OCI-LY1 (cell line): Measurements from ENCODE around the gene ZNF90.

Experiments
- H2AFZ ChIP-seq: fragments of 200-600 bp; sonication (generic), shearing (Covaris generic); 2 replicates; pipeline ENCODE4 v1.6.0; 2014; ENCODE audit warnings: antibody characterized with exemption, mild to moderate bottlenecking, low read length
- H3F3A ChIP-seq: fragments of 200-600 bp; sonication (generic), shearing (Covaris generic); 2 replicates; pipeline ENCODE4 v1.6.0; 2014; ENCODE audit warnings: mild to moderate bottlenecking, antibody characterized with exemption, low read length, moderate library complexity; ENCODE audit not compliant: insufficient read depth
- H3K27ac ChIP-seq: fragments of 200-600 bp; sonication (generic); 2 replicates; pipeline ENCODE4 v1.5.1; 2014; ENCODE audit warnings: low read length, mixed run types, mild to moderate bottlenecking, low read depth; ENCODE audit not compliant: poor library complexity, severe bottlenecking
- H3K27me3 ChIP-seq: fragments of 200-600 bp; sonication (generic); 2 replicates; pipeline ENCODE4 v1.6.0; 2014; ENCODE audit warnings: antibody characterized with exemption, mild to moderate bottlenecking, low read length, moderate library complexity; ENCODE audit not compliant: insufficient read depth
- H3K36me3 ChIP-seq: fragments of 200-600 bp; sonication (generic); 2 replicates; pipeline ENCODE4 v1.6.1; 2014; ENCODE audit warnings: mild to moderate bottlenecking, antibody characterized with exemption, low read length, moderate library complexity, mixed read lengths; ENCODE audit not compliant: insufficient read depth
- H3K4me1 ChIP-seq: fragments of 200-600 bp; sonication (generic); 2 replicates; pipeline ENCODE4 v1.5.1; 2014; ENCODE audit warnings: mild to moderate bottlenecking, low read length, moderate library complexity; ENCODE audit not compliant: insufficient read depth, severe bottlenecking
- H3K4me2 ChIP-seq: fragments of 200-600 bp; sonication (generic), shearing (Covaris generic); 2 replicates; pipeline ENCODE4 v1.6.1; 2014; ENCODE audit warnings: low read length
- H3K4me3 ChIP-seq: fragments of 200-600 bp; sonication (generic); 2 replicates; pipeline ENCODE4 v1.5.1; 2014; ENCODE audit warnings: low read length, low read depth, mild to moderate bottlenecking, mixed read lengths; ENCODE audit not compliant: poor library complexity, severe bottlenecking
- H3K79me2 ChIP-seq: fragments of 200-600 bp; shearing (Covaris generic); 2 replicates; pipeline ENCODE4 v1.6.1; 2016; ENCODE audit warnings: mixed run types, low read length, mixed read lengths; ENCODE audit not compliant: insufficient read depth
- H3K9ac ChIP-seq: fragments of 200-600 bp; sonication (generic), shearing (Covaris generic); 2 replicates; pipeline ENCODE4 v1.6.1; 2014; ENCODE audit warnings: mild to moderate bottlenecking, low read length, mixed read lengths
- H3K9me2 ChIP-seq: fragments of 200-600 bp; sonication (generic), shearing (Covaris generic); 2 replicates; pipeline ENCODE4 v1.6.1; 2014; ENCODE audit warnings: low read depth, mild to moderate bottlenecking, low read length, mixed read lengths
- H3K9me3 ChIP-seq: fragments of 200-600 bp; shearing (Covaris generic); 2 replicates; pipeline ENCODE4 v1.6.1; 2014; ENCODE audit warnings: low read length, mixed read lengths
- H4K20me1 ChIP-seq: fragments of 200-600 bp; sonication (generic), shearing (Covaris generic); 2 replicates; pipeline ENCODE4 v1.6.0; 2016; ENCODE audit warnings: mild to moderate bottlenecking, low read length; ENCODE audit not compliant: insufficient read depth
- EZH2 ChIP-seq: fragments of 200-600 bp; sonication (generic), shearing (Covaris generic); IDR thresholded peaks from 2 replicates; pipeline ENCODE4 v1.8.0; 2017; ENCODE audit warnings: borderline replicate concordance, mixed run types, mild to moderate bottlenecking, antibody characterized with exemption, low read length, moderate library complexity, mixed read lengths
- TF ChIP-seq, protein P1 (sequence below): fragments of 200-600 bp; sonication (generic), shearing (Covaris generic); IDR thresholded peaks from 2 replicates; pipeline ENCODE4 v1.5.1; 2017; ENCODE audit warnings: mild to moderate bottlenecking, antibody characterized with exemption, low read length, moderate library complexity, mixed read lengths

The ZNF90 gene

DNA sequence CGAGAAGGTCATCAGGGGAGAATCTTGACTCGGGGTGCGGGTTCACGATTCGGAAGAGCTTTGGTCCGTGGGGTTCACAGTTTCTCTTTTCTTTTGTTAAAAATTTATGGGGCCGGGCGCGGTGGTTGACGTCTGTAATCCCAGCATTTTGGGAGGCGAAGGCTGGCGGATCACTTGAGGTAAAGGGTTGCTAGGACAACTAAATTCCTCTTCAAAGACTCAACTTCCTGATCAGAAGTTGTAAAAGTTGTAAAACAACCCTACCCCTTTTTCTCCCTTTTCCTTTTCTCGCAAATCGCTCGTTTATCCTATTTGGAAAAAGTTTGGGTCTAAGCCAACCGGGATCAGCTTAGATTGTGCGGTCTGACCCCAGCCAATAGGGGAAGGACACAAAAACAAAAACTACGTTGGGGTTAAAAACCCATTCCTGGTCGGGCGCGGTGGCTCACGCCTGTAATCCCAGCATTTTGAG lies 89.9 kb downstream of the ZNF90 start:
- Histone ChIP-seq H4K20me1 (no peaks in the 10 kb centered on the region), H3K4me1 (peaks cover 5% of the 10 kb centered on the region), H2AFZ (no peak overlapping the region), H3K9me3 (0 out of 2 replicates have a peak, but pooled peaks cover 4% of the 10 kb centered on the region), H3K79me2 (no peaks in the 10 kb centered on the region), H3K9me2 (no peaks in the 10 kb centered on the region), H3K27ac (no peak overlapping the region), H3K4me2 (peak overlapping the region; percentile 78), H3K9ac (peak overlapping the region; percentile 67), H3K36me3 (peaks cover 15% of the 10 kb centered on the region), H3K4me3 (peak overlapping the region; percentile 76), H3K27me3 (no peaks in the 10 kb centered on the region), H3F3A (no peaks in the 10 kb centered on the region)
- TF ChIP-seq EZH2 = no peak
- TF ChIP-seq, protein P1, sequence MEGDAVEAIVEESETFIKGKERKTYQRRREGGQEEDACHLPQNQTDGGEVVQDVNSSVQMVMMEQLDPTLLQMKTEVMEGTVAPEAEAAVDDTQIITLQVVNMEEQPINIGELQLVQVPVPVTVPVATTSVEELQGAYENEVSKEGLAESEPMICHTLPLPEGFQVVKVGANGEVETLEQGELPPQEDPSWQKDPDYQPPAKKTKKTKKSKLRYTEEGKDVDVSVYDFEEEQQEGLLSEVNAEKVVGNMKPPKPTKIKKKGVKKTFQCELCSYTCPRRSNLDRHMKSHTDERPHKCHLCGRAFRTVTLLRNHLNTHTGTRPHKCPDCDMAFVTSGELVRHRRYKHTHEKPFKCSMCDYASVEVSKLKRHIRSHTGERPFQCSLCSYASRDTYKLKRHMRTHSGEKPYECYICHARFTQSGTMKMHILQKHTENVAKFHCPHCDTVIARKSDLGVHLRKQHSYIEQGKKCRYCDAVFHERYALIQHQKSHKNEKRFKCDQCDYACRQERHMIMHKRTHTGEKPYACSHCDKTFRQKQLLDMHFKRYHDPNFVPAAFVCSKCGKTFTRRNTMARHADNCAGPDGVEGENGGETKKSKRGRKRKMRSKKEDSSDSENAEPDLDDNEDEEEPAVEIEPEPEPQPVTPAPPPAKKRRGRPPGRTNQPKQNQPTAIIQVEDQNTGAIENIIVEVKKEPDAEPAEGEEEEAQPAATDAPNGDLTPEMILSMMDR = no peak
